ENCODE results near the gene DENND1B. TPM values are rescaled to one million over a fixed set of nuclear protein-coding genes. Genes with fewer than 3 reads are reported as not detected.

DENND1B gene
- total and polyA plus RNA-seq, 2 of the 8 experiments (the other 6 are each of a cell fraction or from before 2014, with no cell fraction given) = 0.74 to 3.3 TPM

- Histone ChIP-seq H4K5ac (ENCODE audit: insufficient read length, low read depth, low read length) (no peak overlapping the region), H3K14ac (ENCODE audit: insufficient read length) (no peak overlapping the region), H3K36me3 (ENCODE audit: control insufficient read depth in 2 of 4, insufficient read depth in 4 of 4, low read length in 3 of 4) (no peaks in the 10 kb centered on the region), H2AFZ (ENCODE audit: low read length) (no peak overlapping the region), H3K27ac (ENCODE audit: low read depth, low read length) (no peak overlapping the region), H2BK15ac (ENCODE audit: low read length) (no peak overlapping the region), H3K23me2 (ENCODE audit: low read depth, low read length) (no peaks in the 10 kb centered on the region), H3K27me3 (replicated peaks in 1 of 4; ENCODE audit: control insufficient read depth in 3 of 4, extremely low read depth in 1 of 4, insufficient read depth in 3 of 4, low read length in 3 of 4) (no peaks in the 10 kb centered on the region), H3K4me2 (ENCODE audit: insufficient read depth in 1 of 2, low read depth in 2 of 2, low read length in 2 of 2) (no peak overlapping the region), H3K18ac (ENCODE audit: extremely low read depth, low read length) (no peak overlapping the region), H2BK5ac (ENCODE audit: low read depth, low read length) (no peak overlapping the region), H3K4ac (replicated peaks; ENCODE audit: insufficient read length, low read depth, low read length) (no peak overlapping the region), H4K20me1 (replicated peaks in 1 of 2; ENCODE audit: control insufficient read depth in 1 of 2, insufficient read depth in 2 of 2, low read length in 2 of 2) (no peaks in the 10 kb centered on the region), H3K56ac (replicated peaks; ENCODE audit: insufficient read length, low read depth, low read length) (no peak overlapping the region), H3K79me2 (ENCODE audit: control insufficient read depth in 1 of 2, insufficient read depth in 2 of 2, low read length in 2 of 2) (no peaks in the 10 kb centered on the region), H2BK120ac (replicated peaks; ENCODE audit: low read depth, low read length) (no peak overlapping the region), H2BK20ac (ENCODE audit: low read length) (no peak overlapping the region), H3K9me3 (ENCODE audit: insufficient read depth in 2 of 2, low read depth in 1 of 2, low read length in 1 of 2) (no peaks in the 10 kb centered on the region), H3K4me3 (ENCODE audit: extremely low read depth in 1 of 4, insufficient read depth in 2 of 4, low read depth in 3 of 4, low read length in 4 of 4) (no peak overlapping the region), H3K4me1 (replicated peaks in 1 of 4; ENCODE audit: control insufficient read depth in 3 of 4, insufficient read depth in 4 of 4, low read length in 3 of 4) (no peaks in the 10 kb centered on the region), H3K79me1 (ENCODE audit: low read depth, low read length) (no peaks in the 10 kb centered on the region), H4K8ac (ENCODE audit: extremely low read depth, insufficient read depth, low read length) (no peak overlapping the region), H2AK5ac (ENCODE audit: low read depth, low read length) (no peak overlapping the region), H2BK12ac (ENCODE audit: low read depth, low read length) (no peak overlapping the region), H3K23ac (ENCODE audit: insufficient read length) (no peak overlapping the region), H4K91ac (replicated peaks; ENCODE audit: insufficient read length, low read length) (no peak overlapping the region), H3K9ac (replicated peaks in 1 of 4; ENCODE audit: extremely low read depth in 1 of 4, low read depth in 3 of 4, low read length in 3 of 4) (no peak overlapping the region)
- WGBS, 2 experiments (ENCODE audit: extremely low coverage in 1 of 2, insufficient coverage in 1 of 2, insufficient read length in 1 of 2, insufficient replicate concordance in 2 of 2, low coverage in 1 of 2, low lambda C conversion rate in 2 of 2, missing lambda C conversion rate in 1 of 2) = 87% methylated on average over 1 of the region's 1 CpG; no CpG with 5 or more reads in 1 of the 2 experiments
- CTCF ChIA-PET (ENCODE audit: partially characterized antibody) = interaction anchor here (0.6 to 2.9 kb wide), 55 partner anchors 9 to 771 kb away, joined by 3 to 33 read pairs (median 4); partner anchors contain the start of genes C1orf53 and LHX9
- DNase-seq (ENCODE audit: low read depth in 1 of 2, low spot score in 2 of 2) (no peak), FAIRE-seq (no peak)
- POLR2A ChIA-PET (ENCODE audit: partially characterized antibody) = no interaction called here
- no peak for TF ChIP-seq SIX5 (IDR thresholded peaks at IDR 0.05; ENCODE audit: low read depth, low read length)
- TF ChIP-seq GTF2F1 (IDR thresholded peaks at IDR 0.05; ENCODE audit: borderline replicate concordance, low read depth, low read length) = no peak
- no peak for TF ChIP-seq RNF2 (IDR thresholded peaks at IDR 0.05; ENCODE audit: borderline replicate concordance, low read depth, low read length, missing control alignments, poor library complexity, severe bottlenecking)
- no peak for TF ChIP-seq CBX8 (IDR thresholded peaks at IDR 0.05; ENCODE audit: borderline replicate concordance, low read depth, low read length)
- no peak for TF ChIP-seq MAFK (IDR thresholded peaks at IDR 0.05; ENCODE audit: low read depth, low read length)
- TF ChIP-seq TCF12 (IDR thresholded peaks at IDR 0.05; ENCODE audit: low read depth, low read length) = no peak
- TF ChIP-seq RAD21 (IDR thresholded peaks at IDR 0.05 in 1 of 2, conservative IDR thresholded peaks at IDR 0.05 in 1 of 2; ENCODE audit: low read depth in 2 of 2, low read length in 2 of 2) = peak; percentile 43 to 52
- TF ChIP-seq ATF2 (IDR thresholded peaks at IDR 0.05; ENCODE audit: low read length) = no peak
Observed at GRCh38 chr1:197519741-197520334, 255.4 kb downstream of the DENND1B start.

Measured in H1 (cell line).